H1 (cell line): ENCODE data around the gene SHMT1. TPM values are rescaled to one million over a fixed set of nuclear protein-coding genes. Genes with fewer than 3 reads are reported as not detected.

Source experiments
- CTCF ChIA-PET: fragments of 300-600 bp; sonication (Branson Sonifier 250); formaldehyde crosslinking; loops from one replicate; lab custom pipeline; 2021; ENCODE audit not compliant: partially characterized antibody; lab: Charles Lee
- POLR2A ChIA-PET: fragments of 300-600 bp; sonication (Branson Sonifier 250); formaldehyde crosslinking; loops from one replicate; lab custom pipeline; 2021; ENCODE audit warnings: inconsistent platforms; ENCODE audit not compliant: partially characterized antibody; lab: Charles Lee
- DNase-seq, 2 experiments: peaks; one replicate each; pipeline versions ENCODE4 v3.0.0 to v3.0.0-alpha.2; 2010 to 2022; ENCODE audit warnings: low spot score in 2 of 2, low read depth in 1 of 2, mixed read lengths in 1 of 2
- FAIRE-seq: peaks from 2 replicates; lab custom pipeline; 2011; peaks lifted over from hg19 to GRCh38; lab: Jason Lieb, UNC
- H2AFZ ChIP-seq: 2 replicates; pipeline ENCODE4 v1.8.1; 2012; ENCODE audit warnings: low read length, inconsistent platforms
- H2AK5ac ChIP-seq: 2 replicates; pipeline ENCODE4 v1.6.1; 2013; ENCODE audit warnings: low read depth, low read length
- H2BK120ac ChIP-seq: replicated peaks from 2 replicates; pipeline ENCODE3; 2013; ENCODE audit warnings: low read depth, low read length, inconsistent platforms
- H2BK12ac ChIP-seq: 2 replicates; pipeline ENCODE4 v1.6.1; 2013; ENCODE audit warnings: low read depth, low read length
- H2BK15ac ChIP-seq: 2 replicates; pipeline ENCODE4 v1.6.1; 2013; ENCODE audit warnings: low read length
- H2BK20ac ChIP-seq: 2 replicates; pipeline ENCODE4 v1.6.1; 2013; ENCODE audit warnings: low read length
- H2BK5ac ChIP-seq: 2 replicates; pipeline ENCODE4 v1.6.1; 2013; ENCODE audit warnings: low read depth, low read length
- H3K14ac ChIP-seq: 2 replicates; pipeline ENCODE4 v1.6.1; 2013; ENCODE audit warnings: inconsistent platforms; ENCODE audit not compliant: insufficient read length
- H3K18ac ChIP-seq: 2 replicates; pipeline ENCODE4 v1.6.1; 2013; ENCODE audit warnings: low read length; ENCODE audit errors: extremely low read depth
- H3K23ac ChIP-seq: 2 replicates; pipeline ENCODE4 v1.6.1; 2013; ENCODE audit warnings: inconsistent platforms; ENCODE audit not compliant: insufficient read length
- H3K23me2 ChIP-seq: 2 replicates; pipeline ENCODE4 v1.6.1; 2013; ENCODE audit warnings: low read depth, low read length
- H3K27ac ChIP-seq: 2 replicates; pipeline ENCODE4 v1.6.1; 2011; ENCODE audit warnings: low read depth, low read length, inconsistent platforms
- H3K27me3 ChIP-seq, 4 experiments: replicated peaks in 1 of 4; 1 replicate in 1 of 4; 2 replicates in 3 of 4; pipeline versions ENCODE4 v1.6.1 to v1.8.1; 2011 to 2013; ENCODE audit warnings: low read length in 3 of 4, mild to moderate bottlenecking in 3 of 4, inconsistent platforms in 2 of 4, mixed read lengths in 2 of 4, moderate library complexity in 1 of 4; ENCODE audit not compliant: control insufficient read depth in 3 of 4, insufficient read depth in 3 of 4; ENCODE audit errors: extremely low read depth in 1 of 4
- H3K36me3 ChIP-seq, 4 experiments: 2 replicates each; pipeline versions ENCODE4 v1.6.1 to v1.8.1; 2011 to 2013; ENCODE audit warnings: mild to moderate bottlenecking in 4 of 4, low read length in 3 of 4, moderate library complexity in 2 of 4, control low read depth in 1 of 4, inconsistent platforms in 1 of 4; ENCODE audit not compliant: insufficient read depth in 4 of 4, control insufficient read depth in 2 of 4
- H3K4ac ChIP-seq: replicated peaks from 2 replicates; pipeline ENCODE3; 2013; ENCODE audit warnings: low read length, low read depth, mixed read lengths, inconsistent platforms; ENCODE audit not compliant: insufficient read length
- H3K4me1 ChIP-seq, 4 experiments: replicated peaks in 1 of 4; 1 replicate in 1 of 4; 2 replicates in 3 of 4; pipeline versions ENCODE4 v1.6.1 to v1.8.1; 2011 to 2013; ENCODE audit warnings: low read length in 3 of 4, inconsistent platforms in 2 of 4, mixed read lengths in 1 of 4; ENCODE audit not compliant: insufficient read depth in 4 of 4, control insufficient read depth in 3 of 4
- H3K4me2 ChIP-seq, 2 experiments: 2 replicates each; pipeline versions ENCODE4 v1.6.1 to v1.8.1; 2011 to 2013; ENCODE audit warnings: low read depth in 2 of 2, low read length in 2 of 2, control low read depth in 1 of 2, inconsistent platforms in 1 of 2, mild to moderate bottlenecking in 1 of 2; ENCODE audit not compliant: insufficient read depth in 1 of 2
- H3K4me3 ChIP-seq, 4 experiments: fragments of 200-600, 300-600 bp in 1 of 4; sonication (generic), shearing (Covaris generic), sonication (Bioruptor Twin) in 1 of 4; 2 replicates each; pipeline versions ENCODE4 v1.5.1 to v1.8.1; 2011 to 2016; ENCODE audit warnings: low read length in 4 of 4, low read depth in 3 of 4, control low read depth in 2 of 4, inconsistent platforms in 2 of 4, mild to moderate bottlenecking in 2 of 4, mixed read lengths in 1 of 4, moderate library complexity in 1 of 4; ENCODE audit not compliant: insufficient read depth in 2 of 4; ENCODE audit errors: extremely low read depth in 1 of 4
- H3K56ac ChIP-seq: replicated peaks from 2 replicates; pipeline ENCODE3; 2013; ENCODE audit warnings: low read depth, mild to moderate bottlenecking, mixed read lengths, low read length, inconsistent platforms; ENCODE audit not compliant: insufficient read length
- H3K79me1 ChIP-seq: 2 replicates; pipeline ENCODE4 v1.6.1; 2013; ENCODE audit warnings: low read depth, low read length, control low read depth
- H3K79me2 ChIP-seq, 2 experiments: 2 replicates each; pipeline versions ENCODE4 v1.6.1 to v1.8.1; 2012 to 2013; ENCODE audit warnings: low read length in 2 of 2, mild to moderate bottlenecking in 2 of 2, inconsistent platforms in 1 of 2; ENCODE audit not compliant: insufficient read depth in 2 of 2, control insufficient read depth in 1 of 2
- H3K9ac ChIP-seq, 4 experiments: replicated peaks in 1 of 4; 1 replicate in 1 of 4; 2 replicates in 3 of 4; pipeline versions ENCODE4 v1.6.1 to v1.8.1; 2011 to 2013; ENCODE audit warnings: low read depth in 3 of 4, low read length in 3 of 4, control low read depth in 2 of 4, mild to moderate bottlenecking in 2 of 4, moderate library complexity in 2 of 4, inconsistent platforms in 1 of 4; ENCODE audit errors: extremely low read depth in 1 of 4
- H3K9me3 ChIP-seq, 2 experiments: 2 replicates each; pipeline versions ENCODE4 v1.6.1 to v1.8.1; 2012 to 2013; ENCODE audit warnings: mild to moderate bottlenecking in 2 of 2, moderate library complexity in 2 of 2, control low read depth in 1 of 2, inconsistent platforms in 1 of 2, low read depth in 1 of 2, low read length in 1 of 2, mixed read lengths in 1 of 2; ENCODE audit not compliant: insufficient read depth in 2 of 2
- H4K20me1 ChIP-seq, 2 experiments: replicated peaks in 1 of 2; 2 replicates each; pipeline versions ENCODE3 to v1.8.1; 2011 to 2013; ENCODE audit warnings: inconsistent platforms in 2 of 2, low read length in 2 of 2, mild to moderate bottlenecking in 1 of 2; ENCODE audit not compliant: insufficient read depth in 2 of 2, control insufficient read depth in 1 of 2
- H4K5ac ChIP-seq: 2 replicates; pipeline ENCODE4 v1.6.1; 2013; ENCODE audit warnings: low read length, low read depth, mixed read lengths, inconsistent platforms; ENCODE audit not compliant: insufficient read length
- H4K8ac ChIP-seq: 2 replicates; pipeline ENCODE4 v1.8.0; 2013; ENCODE audit warnings: mild to moderate bottlenecking, moderate library complexity, low read length, inconsistent platforms; ENCODE audit not compliant: insufficient read depth; ENCODE audit errors: extremely low read depth
- H4K91ac ChIP-seq: replicated peaks from 2 replicates; pipeline ENCODE3; 2013; ENCODE audit warnings: low read length, mixed read lengths, inconsistent platforms; ENCODE audit not compliant: insufficient read length
- CEBPB ChIP-seq: IDR thresholded peaks from 2 replicates; pipeline ENCODE4 v1.6.1; 2012; ENCODE audit warnings: low read depth, low read length
- E2F6 ChIP-seq: IDR thresholded peaks from 2 replicates; pipeline ENCODE4 v1.6.1; 2012; ENCODE audit warnings: inconsistent platforms
- EZH2 ChIP-seq: fragments of 200-600 bp; sonication (generic); IDR thresholded peaks from 2 replicates; pipeline ENCODE4 v1.7.1; 2012; ENCODE audit warnings: low read depth, mild to moderate bottlenecking, moderate library complexity, low read length, inconsistent platforms; ENCODE audit not compliant: severe bottlenecking
- GTF2F1 ChIP-seq: IDR thresholded peaks from 2 replicates; pipeline ENCODE4 v1.6.1; 2012; ENCODE audit warnings: low read depth, low read length, improper control_type of control experiment, borderline replicate concordance
- HDAC6 ChIP-seq: IDR thresholded peaks from one replicate; pipeline ENCODE4 v1.7.1; 2012; ENCODE audit warnings: low read depth, mild to moderate bottlenecking, inconsistent platforms, low read length, moderate library complexity
- KDM1A ChIP-seq: fragments of 200-600, 300-600 bp; sonication (generic); IDR thresholded peaks from 2 replicates; pipeline ENCODE4 v1.7.1; 2016; ENCODE audit warnings: mild to moderate bottlenecking, low read length, borderline replicate concordance
- KDM4A ChIP-seq: IDR thresholded peaks from one replicate; pipeline ENCODE4 v1.7.1; 2012; ENCODE audit warnings: low read depth, mild to moderate bottlenecking, moderate library complexity, low read length, inconsistent platforms; ENCODE audit not compliant: severe bottlenecking
- NANOG ChIP-seq: IDR thresholded peaks from 2 replicates; pipeline ENCODE4 v1.6.1; 2011; ENCODE audit warnings: low read length, low read depth, mild to moderate bottlenecking, inconsistent platforms; ENCODE audit not compliant: insufficient read depth, poor library complexity, severe bottlenecking
- POLR2A ChIP-seq, 2 experiments: IDR thresholded peaks; 1 replicate in 1 of 2; 2 replicates in 1 of 2; pipeline ENCODE4 v1.6.1; 2011; ENCODE audit warnings: low read depth in 2 of 2, low read length in 2 of 2, mild to moderate bottlenecking in 2 of 2; ENCODE audit errors: control extremely low read depth in 1 of 2
- SP1 ChIP-seq: IDR thresholded peaks from 2 replicates; pipeline ENCODE4 v1.6.1; 2011; ENCODE audit warnings: low read depth, low read length
- TAF7 ChIP-seq: optimal IDR thresholded peaks from 2 replicates; pipeline ENCODE3; 2011; ENCODE audit warnings: low read depth, mild to moderate bottlenecking, inconsistent platforms, low read length, moderate library complexity, borderline replicate concordance
- USF2 ChIP-seq: IDR thresholded peaks from 2 replicates; pipeline ENCODE4 v1.6.1; 2011; ENCODE audit warnings: low read length, improper control_type of control experiment
- WGBS, 2 experiments: shearing (Covaris generic) in 1 of 2; methylation state at CpG; one replicate each; pipeline versions ENCODE4 v1.1.6 to v1.1.7; 2013 to 2015; ENCODE audit warnings: low lambda C conversion rate in 2 of 2, mixed read lengths in 2 of 2, inconsistent platforms in 1 of 2, low coverage in 1 of 2, missing lambda C conversion rate in 1 of 2; ENCODE audit not compliant: insufficient replicate concordance in 2 of 2, insufficient coverage in 1 of 2, insufficient read length in 1 of 2; ENCODE audit errors: extremely low coverage in 1 of 2, missing lambda C conversion rate in 1 of 2; 5-methylcytosine and 5-hydroxymethylcytosine counted together
- polyA plus RNA-seq, 7 experiments: library from polyadenylated mRNA; depleted of rRNA in 3 of 7; stranded (reverse) in 5 of 7; unstranded in 2 of 7; fragments of >200 nt in 5 of 7; fragments of 200-250 nt in 2 of 7; gene quantifications; 1 replicate in 5 of 7; 2 replicates in 1 of 7; 4 replicates in 1 of 7; pipeline versions ENCODE4 v1.2.1 to v1.2.3, GENCODE V29; 2011 to 2013; ENCODE audit warnings: missing spikeins in 2 of 7, mixed read lengths in 2 of 7
- total RNA-seq: library from RNA; stranded (reverse); fragmentation: NEBNext Ultra II Directional; extraction: Animal tissue kit (Norgen Biotek cat#: 25700); gene quantifications from 2 replicates; pipeline ENCODE4 v1.2.1, GENCODE V29; 2021

The SHMT1 gene
- total and polyA plus RNA-seq, 2 of the 8 experiments (the other 6 are each of a cell fraction or from before 2014, with no cell fraction given) = 30.7 to 39.3 TPM

GRCh38 chr17:18315961-18316360 is 47.4 kb downstream of the SHMT1 start:
- Histone ChIP-seq H2BK15ac (no peak overlapping the region), H3K79me1 (peaks cover 32% of the 10 kb centered on the region), H2BK5ac (no peak overlapping the region), H3K9me3 (no peaks in the 10 kb centered on the region), H3K18ac (no peak overlapping the region), H2BK20ac (no peak overlapping the region), H3K14ac (no peak overlapping the region), H2AK5ac (no peak overlapping the region), H4K20me1 (peaks cover 17 to 30% of the 10 kb centered on the region in 2 experiments), H3K56ac (no peak overlapping the region), H4K5ac (no peak overlapping the region), H3K4ac (no peak overlapping the region), H2BK120ac (no peak overlapping the region), H3K27ac (no peak overlapping the region), H3K4me2 (peak overlapping the region; percentile 96 to 100), H3K23ac (no peak overlapping the region), H3K4me3 (peak overlapping the region; percentile 83 to 92 (median 86)), H2BK12ac (no peak overlapping the region), H4K8ac (peak overlapping the region; percentile 87), H3K79me2 (peaks cover 30 to 83% of the 10 kb centered on the region in 2 experiments), H3K4me1 (peaks cover 0 to 12% (median 4%) of the 10 kb centered on the region in 4 experiments; a peak in 5 of 7 replicates), H3K9ac (peak overlapping the region in 3 of 4 experiments; percentile 71 to 86 (median 81); a peak in 3 of 7 replicates), H2AFZ (no peak overlapping the region), H3K36me3 (peaks cover 0 to 21% (median 10%) of the 10 kb centered on the region in 4 experiments; a peak in 4 of 8 replicates), H4K91ac (no peak overlapping the region), H3K27me3 (no peaks in the 10 kb centered on the region), H3K23me2 (peaks cover 7% of the 10 kb centered on the region)
- POLR2A ChIA-PET = interaction anchor here (0.6 to 8.8 kb wide), 11 partner anchors 7 to 147 kb away, joined by 3 to 52 read pairs (median 4); no protein-coding TSS in a partner anchor
- 72% methylated on average over 11 of the region's 11 CpGs; no CpG with 5 or more reads in 1 of the 2 experiments for WGBS, 2 experiments
- CTCF ChIA-PET = interaction anchor here (1.0 kb wide), 1 partner anchor 21 kb away, joined by 3 read pairs; no protein-coding TSS in a partner anchor
- no peak for DNase-seq
- FAIRE-seq = no peak
- TF ChIP-seq TAF7 (no peak), USF2 (no peak), CEBPB (no peak), SP1 (no peak), NANOG (no peak), KDM1A (no peak), HDAC6 (no peak), EZH2 (no peak), E2F6 (no peak), POLR2A (IDR thresholded peaks at IDR 0.05; ENCODE audit: control extremely low read depth in 1 of 2, low read depth in 2 of 2, low read length in 2 of 2) (no peak), GTF2F1 (no peak), KDM4A (no peak)
